ENCODE data around the gene WDR75. TPM values are rescaled to one million over a fixed set of nuclear protein-coding genes. Genes with fewer than 3 reads are reported as not detected.

Gene WDR75
- total and polyA plus RNA-seq, 9 of the 15 experiments (the other 6 are each of a cell fraction or from before 2014, with no cell fraction given), result 50.9 to 111 (median 76.4) TPM

GRCh38 chr2:189521699-189522434 lies 80.6 kb downstream of the WDR75 start (continued):
- TF ChIP-seq ZNF224 (CRISPR knock-in tag; IDR thresholded peaks at IDR 0.05) (no peak), SOX6 (IDR thresholded peaks at IDR 0.05) (peak; percentile 38; the same call in 1 of the 2 replicates), KDM1A (IDR thresholded peaks at IDR 0.05) (0 out of 4 replicates have a peak, but pooled peaks of 1 of the 2 experiments have one; percentile 10), DPF2 (IDR thresholded peaks at IDR 0.05) (peak; percentile 37; the same call in 1 of the 2 replicates), ZNF347 (CRISPR knock-in tag; IDR thresholded peaks at IDR 0.05; ENCODE audit: low read depth) (no peak), TAL1 (IDR thresholded peaks at IDR 0.05) (peak; percentile 62), MTA2 (IDR thresholded peaks at IDR 0.05; ENCODE audit: low read depth) (peak; percentile 53; the same call in 1 of the 2 replicates), SLC30A9 (CRISPR knock-in tag; IDR thresholded peaks at IDR 0.05) (no peak), TRIM24 (IDR thresholded peaks at IDR 0.05) (peak in 1 of 2 experiments; percentile 23; a peak in 1 of 4 replicates), FOXK2 (conservative IDR thresholded peaks at IDR 0.05 in 1 of 2, IDR thresholded peaks at IDR 0.05 in 1 of 2; ENCODE audit: low read depth in 2 of 2) (no peak)
- TF ChIP-seq, protein P1, sequence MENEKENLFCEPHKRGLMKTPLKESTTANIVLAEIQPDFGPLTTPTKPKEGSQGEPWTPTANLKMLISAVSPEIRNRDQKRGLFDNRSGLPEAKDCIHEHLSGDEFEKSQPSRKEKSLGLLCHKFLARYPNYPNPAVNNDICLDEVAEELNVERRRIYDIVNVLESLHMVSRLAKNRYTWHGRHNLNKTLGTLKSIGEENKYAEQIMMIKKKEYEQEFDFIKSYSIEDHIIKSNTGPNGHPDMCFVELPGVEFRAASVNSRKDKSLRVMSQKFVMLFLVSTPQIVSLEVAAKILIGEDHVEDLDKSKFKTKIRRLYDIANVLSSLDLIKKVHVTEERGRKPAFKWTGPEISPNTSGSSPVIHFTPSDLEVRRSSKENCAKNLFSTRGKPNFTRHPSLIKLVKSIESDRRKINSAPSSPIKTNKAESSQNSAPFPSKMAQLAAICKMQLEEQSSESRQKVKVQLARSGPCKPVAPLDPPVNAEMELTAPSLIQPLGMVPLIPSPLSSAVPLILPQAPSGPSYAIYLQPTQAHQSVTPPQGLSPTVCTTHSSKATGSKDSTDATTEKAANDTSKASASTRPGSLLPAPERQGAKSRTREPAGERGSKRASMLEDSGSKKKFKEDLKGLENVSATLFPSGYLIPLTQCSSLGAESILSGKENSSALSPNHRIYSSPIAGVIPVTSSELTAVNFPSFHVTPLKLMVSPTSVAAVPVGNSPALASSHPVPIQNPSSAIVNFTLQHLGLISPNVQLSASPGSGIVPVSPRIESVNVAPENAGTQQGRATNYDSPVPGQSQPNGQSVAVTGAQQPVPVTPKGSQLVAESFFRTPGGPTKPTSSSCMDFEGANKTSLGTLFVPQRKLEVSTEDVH (IDR thresholded peaks at IDR 0.05; ENCODE audit: low read depth, partially characterized antibody), result no peak
- TF ChIP-seq, protein P2, sequence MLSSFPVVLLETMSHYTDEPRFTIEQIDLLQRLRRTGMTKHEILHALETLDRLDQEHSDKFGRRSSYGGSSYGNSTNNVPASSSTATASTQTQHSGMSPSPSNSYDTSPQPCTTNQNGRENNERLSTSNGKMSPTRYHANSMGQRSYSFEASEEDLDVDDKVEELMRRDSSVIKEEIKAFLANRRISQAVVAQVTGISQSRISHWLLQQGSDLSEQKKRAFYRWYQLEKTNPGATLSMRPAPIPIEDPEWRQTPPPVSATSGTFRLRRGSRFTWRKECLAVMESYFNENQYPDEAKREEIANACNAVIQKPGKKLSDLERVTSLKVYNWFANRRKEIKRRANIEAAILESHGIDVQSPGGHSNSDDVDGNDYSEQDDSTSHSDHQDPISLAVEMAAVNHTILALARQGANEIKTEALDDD (IDR thresholded peaks at IDR 0.05), result peak; percentile 96
- TF ChIP-seq, protein P3, sequence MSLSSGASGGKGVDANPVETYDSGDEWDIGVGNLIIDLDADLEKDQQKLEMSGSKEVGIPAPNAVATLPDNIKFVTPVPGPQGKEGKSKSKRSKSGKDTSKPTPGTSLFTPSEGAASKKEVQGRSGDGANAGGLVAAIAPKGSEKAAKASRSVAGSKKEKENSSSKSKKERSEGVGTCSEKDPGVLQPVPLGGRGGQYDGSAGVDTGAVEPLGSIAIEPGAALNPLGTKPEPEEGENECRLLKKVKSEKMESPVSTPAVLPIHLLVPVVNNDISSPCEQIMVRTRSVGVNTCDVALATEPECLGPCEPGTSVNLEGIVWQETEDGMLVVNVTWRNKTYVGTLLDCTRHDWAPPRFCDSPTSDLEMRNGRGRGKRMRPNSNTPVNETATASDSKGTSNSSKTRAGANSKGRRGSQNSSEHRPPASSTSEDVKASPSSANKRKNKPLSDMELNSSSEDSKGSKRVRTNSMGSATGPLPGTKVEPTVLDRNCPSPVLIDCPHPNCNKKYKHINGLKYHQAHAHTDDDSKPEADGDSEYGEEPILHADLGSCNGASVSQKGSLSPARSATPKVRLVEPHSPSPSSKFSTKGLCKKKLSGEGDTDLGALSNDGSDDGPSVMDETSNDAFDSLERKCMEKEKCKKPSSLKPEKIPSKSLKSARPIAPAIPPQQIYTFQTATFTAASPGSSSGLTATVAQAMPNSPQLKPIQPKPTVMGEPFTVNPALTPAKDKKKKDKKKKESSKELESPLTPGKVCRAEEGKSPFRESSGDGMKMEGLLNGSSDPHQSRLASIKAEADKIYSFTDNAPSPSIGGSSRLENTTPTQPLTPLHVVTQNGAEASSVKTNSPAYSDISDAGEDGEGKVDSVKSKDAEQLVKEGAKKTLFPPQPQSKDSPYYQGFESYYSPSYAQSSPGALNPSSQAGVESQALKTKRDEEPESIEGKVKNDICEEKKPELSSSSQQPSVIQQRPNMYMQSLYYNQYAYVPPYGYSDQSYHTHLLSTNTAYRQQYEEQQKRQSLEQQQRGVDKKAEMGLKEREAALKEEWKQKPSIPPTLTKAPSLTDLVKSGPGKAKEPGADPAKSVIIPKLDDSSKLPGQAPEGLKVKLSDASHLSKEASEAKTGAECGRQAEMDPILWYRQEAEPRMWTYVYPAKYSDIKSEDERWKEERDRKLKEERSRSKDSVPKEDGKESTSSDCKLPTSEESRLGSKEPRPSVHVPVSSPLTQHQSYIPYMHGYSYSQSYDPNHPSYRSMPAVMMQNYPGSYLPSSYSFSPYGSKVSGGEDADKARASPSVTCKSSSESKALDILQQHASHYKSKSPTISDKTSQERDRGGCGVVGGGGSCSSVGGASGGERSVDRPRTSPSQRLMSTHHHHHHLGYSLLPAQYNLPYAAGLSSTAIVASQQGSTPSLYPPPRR (CRISPR knock-in tag; IDR thresholded peaks at IDR 0.05; ENCODE audit: borderline replicate concordance), result no peak
- TF ChIP-seq, protein P4, sequence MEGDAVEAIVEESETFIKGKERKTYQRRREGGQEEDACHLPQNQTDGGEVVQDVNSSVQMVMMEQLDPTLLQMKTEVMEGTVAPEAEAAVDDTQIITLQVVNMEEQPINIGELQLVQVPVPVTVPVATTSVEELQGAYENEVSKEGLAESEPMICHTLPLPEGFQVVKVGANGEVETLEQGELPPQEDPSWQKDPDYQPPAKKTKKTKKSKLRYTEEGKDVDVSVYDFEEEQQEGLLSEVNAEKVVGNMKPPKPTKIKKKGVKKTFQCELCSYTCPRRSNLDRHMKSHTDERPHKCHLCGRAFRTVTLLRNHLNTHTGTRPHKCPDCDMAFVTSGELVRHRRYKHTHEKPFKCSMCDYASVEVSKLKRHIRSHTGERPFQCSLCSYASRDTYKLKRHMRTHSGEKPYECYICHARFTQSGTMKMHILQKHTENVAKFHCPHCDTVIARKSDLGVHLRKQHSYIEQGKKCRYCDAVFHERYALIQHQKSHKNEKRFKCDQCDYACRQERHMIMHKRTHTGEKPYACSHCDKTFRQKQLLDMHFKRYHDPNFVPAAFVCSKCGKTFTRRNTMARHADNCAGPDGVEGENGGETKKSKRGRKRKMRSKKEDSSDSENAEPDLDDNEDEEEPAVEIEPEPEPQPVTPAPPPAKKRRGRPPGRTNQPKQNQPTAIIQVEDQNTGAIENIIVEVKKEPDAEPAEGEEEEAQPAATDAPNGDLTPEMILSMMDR (IDR thresholded peaks at IDR 0.05 in 2 of 3, conservative IDR thresholded peaks at IDR 0.05 in 1 of 3; ENCODE audit: insufficient read depth in 2 of 3, low read depth in 1 of 3, low read length in 3 of 3), result peak in 2 of 3 experiments; percentile 14 to 19; a peak in 1 of 6 replicates
- TF ChIP-seq, protein P5, sequence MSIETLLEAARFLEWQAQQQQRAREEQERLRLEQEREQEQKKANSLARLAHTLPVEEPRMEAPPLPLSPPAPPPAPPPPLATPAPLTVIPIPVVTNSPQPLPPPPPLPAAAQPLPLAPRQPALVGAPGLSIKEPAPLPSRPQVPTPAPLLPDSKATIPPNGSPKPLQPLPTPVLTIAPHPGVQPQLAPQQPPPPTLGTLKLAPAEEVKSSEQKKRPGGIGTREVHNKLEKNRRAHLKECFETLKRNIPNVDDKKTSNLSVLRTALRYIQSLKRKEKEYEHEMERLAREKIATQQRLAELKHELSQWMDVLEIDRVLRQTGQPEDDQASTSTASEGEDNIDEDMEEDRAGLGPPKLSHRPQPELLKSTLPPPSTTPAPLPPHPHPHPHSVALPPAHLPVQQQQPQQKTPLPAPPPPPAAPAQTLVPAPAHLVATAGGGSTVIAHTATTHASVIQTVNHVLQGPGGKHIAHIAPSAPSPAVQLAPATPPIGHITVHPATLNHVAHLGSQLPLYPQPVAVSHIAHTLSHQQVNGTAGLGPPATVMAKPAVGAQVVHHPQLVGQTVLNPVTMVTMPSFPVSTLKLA (conservative IDR thresholded peaks at IDR 0.05), result no peak
